H9 (cell line): ENCODE measurements around the gene FOXB2. TPM values are rescaled to one million over a fixed set of nuclear protein-coding genes. Genes with fewer than 3 reads are reported as not detected.

Experiments
- DNase-seq: peaks from one replicate; pipeline ENCODE4 v3.0.0-alpha.2; 2017
- H2AFZ ChIP-seq: one replicate; pipeline ENCODE4 v1.6.1; 2013; ENCODE audit warnings: mild to moderate bottlenecking, low read length, control low read depth, moderate library complexity
- H2AK5ac ChIP-seq: 2 replicates; pipeline ENCODE4 v1.6.1; 2013; ENCODE audit warnings: low read length, control low read depth, mixed read lengths; ENCODE audit not compliant: insufficient read length
- H2BK120ac ChIP-seq: one replicate; pipeline ENCODE4 v1.6.1; 2013; ENCODE audit warnings: low read depth, mild to moderate bottlenecking, low read length, control low read depth, inconsistent platforms; ENCODE audit not compliant: poor library complexity, severe bottlenecking
- H2BK12ac ChIP-seq: 2 replicates; pipeline ENCODE4 v1.6.1; 2013; ENCODE audit warnings: low read length, control low read depth, mixed read lengths, low read depth; ENCODE audit not compliant: insufficient read length
- H2BK15ac ChIP-seq: 2 replicates; pipeline ENCODE4 v1.6.1; 2013; ENCODE audit warnings: low read depth, low read length, control low read depth
- H2BK20ac ChIP-seq: one replicate; pipeline ENCODE4 v1.6.1; 2013; ENCODE audit warnings: low read depth, mild to moderate bottlenecking, low read length, control low read depth, inconsistent platforms; ENCODE audit not compliant: poor library complexity, severe bottlenecking
- H2BK5ac ChIP-seq: 2 replicates; pipeline ENCODE4 v1.6.1; 2013; ENCODE audit warnings: low read length, control low read depth, mixed read lengths; ENCODE audit not compliant: insufficient read length
- H3K14ac ChIP-seq: 2 replicates; pipeline ENCODE4 v1.6.1; 2013; ENCODE audit warnings: low read length, control low read depth; ENCODE audit not compliant: insufficient read depth
- H3K18ac ChIP-seq: 2 replicates; pipeline ENCODE4 v1.6.1; 2013; ENCODE audit warnings: low read depth, mild to moderate bottlenecking, mixed read lengths, low read length, control low read depth; ENCODE audit not compliant: insufficient read length
- H3K23ac ChIP-seq: 2 replicates; pipeline ENCODE4 v1.6.1; 2013; ENCODE audit warnings: low read length, control low read depth, mixed read lengths, low read depth; ENCODE audit not compliant: insufficient read length
- H3K23me2 ChIP-seq: 2 replicates; pipeline ENCODE4 v1.6.1; 2013; ENCODE audit warnings: low read depth, mild to moderate bottlenecking, mixed read lengths, low read length, control low read depth; ENCODE audit not compliant: insufficient read length, poor library complexity, severe bottlenecking
- H3K27ac ChIP-seq: 2 replicates; pipeline ENCODE4 v1.5.1; 2013; ENCODE audit warnings: low read length, control low read depth, mixed read lengths, low read depth; ENCODE audit not compliant: insufficient read length
- H3K27me3 ChIP-seq: 2 replicates; pipeline ENCODE4 v1.6.1; 2013; ENCODE audit warnings: low read length, control low read depth, inconsistent platforms; ENCODE audit not compliant: insufficient read depth
- H3K4ac ChIP-seq: 2 replicates; pipeline ENCODE4 v1.6.1; 2013; ENCODE audit warnings: low read depth, mild to moderate bottlenecking, control low read depth, inconsistent platforms, low read length, moderate library complexity
- H3K4me1 ChIP-seq: 2 replicates; pipeline ENCODE4 v1.6.1; 2013; ENCODE audit warnings: low read length, control low read depth, inconsistent platforms; ENCODE audit not compliant: insufficient read depth
- H3K4me2 ChIP-seq: 2 replicates; pipeline ENCODE4 v1.6.1; 2013; ENCODE audit warnings: low read length, control low read depth, mixed read lengths; ENCODE audit not compliant: insufficient read length, insufficient read depth
- H3K56ac ChIP-seq: 2 replicates; pipeline ENCODE4 v1.6.1; 2013; ENCODE audit warnings: low read depth, mild to moderate bottlenecking, mixed read lengths, low read length, control low read depth; ENCODE audit not compliant: insufficient read length
- H3K79me1 ChIP-seq: 2 replicates; pipeline ENCODE4 v1.6.1; 2013; ENCODE audit warnings: low read depth, mild to moderate bottlenecking, moderate library complexity, low read length, control low read depth, inconsistent platforms; ENCODE audit not compliant: insufficient read depth, poor library complexity, severe bottlenecking
- H3K79me2 ChIP-seq: 2 replicates; pipeline ENCODE4 v1.6.1; 2013; ENCODE audit warnings: low read length, control low read depth, inconsistent platforms; ENCODE audit not compliant: insufficient read depth
- H3K9ac ChIP-seq: 2 replicates; pipeline ENCODE4 v1.6.1; 2013; ENCODE audit warnings: low read length, control low read depth, mixed read lengths; ENCODE audit not compliant: insufficient read length; ENCODE audit errors: extremely low read depth
- H3K9me3 ChIP-seq: one replicate; pipeline ENCODE4 v1.6.1; 2013; ENCODE audit warnings: low read depth, low read length, inconsistent platforms; ENCODE audit not compliant: control insufficient read depth
- H3T11ph ChIP-seq: one replicate; pipeline ENCODE4 v1.6.1; 2013; ENCODE audit warnings: mild to moderate bottlenecking, low read length, control low read depth, inconsistent platforms
- H4K20me1 ChIP-seq: one replicate; pipeline ENCODE4 v1.6.1; 2013; ENCODE audit not compliant: control insufficient read depth, insufficient read length, insufficient read depth
- H4K5ac ChIP-seq: 2 replicates; pipeline ENCODE4 v1.6.1; 2013; ENCODE audit warnings: low read depth, mild to moderate bottlenecking, mixed read lengths, low read length, control low read depth; ENCODE audit not compliant: insufficient read length
- H4K8ac ChIP-seq: replicated peaks from 2 replicates; pipeline ENCODE4 v1.6.1; 2013; ENCODE audit warnings: low read length, control low read depth, mixed read lengths, low read depth; ENCODE audit not compliant: insufficient read length
- H4K91ac ChIP-seq: 2 replicates; pipeline ENCODE4 v1.6.1; 2013; ENCODE audit warnings: low read depth, mild to moderate bottlenecking, moderate library complexity, mixed read lengths, low read length, control low read depth; ENCODE audit not compliant: insufficient read length
- H3K27ac Mint-ChIP-seq, 3 experiments: 2 replicates in 2 of 3; 3 replicates in 1 of 3; pipeline ENCODE4 v1.8.0; 2020 to 2021; ENCODE audit warnings: mixed read lengths in 3 of 3, mild to moderate bottlenecking in 1 of 3, moderate library complexity in 1 of 3
- H3K27me3 Mint-ChIP-seq: 2 replicates; pipeline ENCODE4 v1.8.0; 2021; ENCODE audit warnings: low read depth, mild to moderate bottlenecking, moderate library complexity, mixed read lengths
- H3K36me3 Mint-ChIP-seq, 3 experiments: 2 replicates in 2 of 3; 3 replicates in 1 of 3; pipeline ENCODE4 v1.8.0; 2020 to 2021; ENCODE audit warnings: low read depth in 3 of 3, mixed read lengths in 3 of 3; ENCODE audit not compliant: insufficient read depth in 1 of 3
- H3K4me1 Mint-ChIP-seq, 2 experiments: 2 replicates each; pipeline ENCODE4 v1.8.0; 2020; ENCODE audit warnings: mixed read lengths in 2 of 2
- H3K4me3 Mint-ChIP-seq, 2 experiments: 2 replicates in 1 of 2; 3 replicates in 1 of 2; pipeline ENCODE4 v1.8.0; 2020 to 2021; ENCODE audit warnings: mild to moderate bottlenecking in 2 of 2, mixed read lengths in 2 of 2, moderate library complexity in 1 of 2
- H3K9me3 Mint-ChIP-seq, 2 experiments: 2 replicates in 1 of 2; 3 replicates in 1 of 2; pipeline ENCODE4 v1.8.0; 2020; ENCODE audit warnings: mild to moderate bottlenecking in 2 of 2, mixed read lengths in 2 of 2, moderate library complexity in 1 of 2
- WGBS: extraction: QIAGEN DNeasy Blood & Tissue Kit; methylation state at CpG from one replicate; pipeline ENCODE4 v1.1.7; 2013; ENCODE audit warnings: missing lambda C conversion rate, low lambda C conversion rate, mixed read lengths; ENCODE audit not compliant: insufficient read length; ENCODE audit errors: extremely low coverage; 5-methylcytosine and 5-hydroxymethylcytosine counted together
- total RNA-seq: library from RNA; stranded (reverse); gene quantifications from 2 replicates; pipeline ENCODE4 v1.2.1, GENCODE V29; 2021
- TF ChIP-seq, protein P1 (sequence below): fragments of 200-600 bp; sonication (generic); conservative IDR thresholded peaks from 3 replicates; pipeline ENCODE4 v1.8.0; 2021; ENCODE audit warnings: antibody characterized with exemption, mild to moderate bottlenecking

FOXB2 gene
- total RNA-seq, 1 experiment from 2014 or later = 7.8 TPM

DNA sequence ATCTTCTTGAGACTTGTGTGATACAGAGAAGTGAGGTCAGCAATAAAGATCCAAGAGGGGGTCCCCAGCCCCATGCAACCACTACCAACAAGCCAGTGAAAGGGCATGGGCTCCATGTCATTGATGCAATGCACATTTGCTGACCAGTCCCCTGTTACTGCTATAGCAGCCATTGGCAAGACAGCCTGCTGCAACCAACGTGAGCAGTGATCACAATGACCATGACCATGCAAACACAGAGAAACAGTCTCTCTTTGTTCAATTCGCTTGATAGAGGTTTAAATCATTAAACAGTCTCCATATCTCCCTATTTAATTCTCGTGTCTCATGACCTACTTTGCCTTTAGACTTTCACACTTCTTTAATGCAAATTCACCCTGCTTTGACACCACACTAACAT lies 30.0 kb upstream of the FOXB2 start:
- Mint-ChIP-seq H3K27me3 (peaks cover 1% of the 10 kb centered on the region; the same call in 1 of the 2 replicates), H3K4me3 (no peak overlapping the region), H3K4me1 (peaks cover 14 to 16% of the 10 kb centered on the region in 2 experiments), H3K9me3 (no peaks in the 10 kb centered on the region; a peak in 2 of 5 replicates), H3K36me3 (no peaks in the 10 kb centered on the region), H3K27ac (no peak overlapping the region)
- Histone ChIP-seq H4K5ac (no peak overlapping the region), H4K20me1 (no peaks in the 10 kb centered on the region), H3K9ac (no peak overlapping the region), H3K23ac (no peak overlapping the region), H3K4me2 (no peak overlapping the region), H3K56ac (no peak overlapping the region), H3K9me3 (no peaks in the 10 kb centered on the region), H3K27me3 (no peaks in the 10 kb centered on the region), H3K4ac (no peak overlapping the region), H3T11ph (no peak overlapping the region), H4K8ac (no peak overlapping the region), H3K23me2 (no peaks in the 10 kb centered on the region), H3K4me1 (peaks cover 3% of the 10 kb centered on the region; the same call in 1 of the 2 replicates), H3K18ac (no peak overlapping the region), H3K79me1 (no peaks in the 10 kb centered on the region), H4K91ac (no peak overlapping the region), H3K27ac (no peak overlapping the region), H2BK15ac (no peak overlapping the region), H3K79me2 (no peaks in the 10 kb centered on the region), H2AFZ (no peak overlapping the region), H3K14ac (no peak overlapping the region), H2BK12ac (no peak overlapping the region), H2AK5ac (no peak overlapping the region), H2BK5ac (no peak overlapping the region), H2BK20ac (no peak overlapping the region), H2BK120ac (no peak overlapping the region)
- DNase-seq = no peak
- no CpG with 5 or more reads among the region's 3 CpGs for WGBS
- TF ChIP-seq, protein P1, sequence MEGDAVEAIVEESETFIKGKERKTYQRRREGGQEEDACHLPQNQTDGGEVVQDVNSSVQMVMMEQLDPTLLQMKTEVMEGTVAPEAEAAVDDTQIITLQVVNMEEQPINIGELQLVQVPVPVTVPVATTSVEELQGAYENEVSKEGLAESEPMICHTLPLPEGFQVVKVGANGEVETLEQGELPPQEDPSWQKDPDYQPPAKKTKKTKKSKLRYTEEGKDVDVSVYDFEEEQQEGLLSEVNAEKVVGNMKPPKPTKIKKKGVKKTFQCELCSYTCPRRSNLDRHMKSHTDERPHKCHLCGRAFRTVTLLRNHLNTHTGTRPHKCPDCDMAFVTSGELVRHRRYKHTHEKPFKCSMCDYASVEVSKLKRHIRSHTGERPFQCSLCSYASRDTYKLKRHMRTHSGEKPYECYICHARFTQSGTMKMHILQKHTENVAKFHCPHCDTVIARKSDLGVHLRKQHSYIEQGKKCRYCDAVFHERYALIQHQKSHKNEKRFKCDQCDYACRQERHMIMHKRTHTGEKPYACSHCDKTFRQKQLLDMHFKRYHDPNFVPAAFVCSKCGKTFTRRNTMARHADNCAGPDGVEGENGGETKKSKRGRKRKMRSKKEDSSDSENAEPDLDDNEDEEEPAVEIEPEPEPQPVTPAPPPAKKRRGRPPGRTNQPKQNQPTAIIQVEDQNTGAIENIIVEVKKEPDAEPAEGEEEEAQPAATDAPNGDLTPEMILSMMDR = no peak
